Astrocyte (in vitro differentiated cells and primary cell): ENCODE results near the gene TAPBP. TPM values are rescaled to one million over a fixed set of nuclear protein-coding genes. Genes with fewer than 3 reads are reported as not detected.

Experiments
- DNase-seq: peaks from one replicate; pipeline ENCODE4 v3.0.0-alpha.2; 2010; ENCODE audit warnings: low read depth
- FAIRE-seq: peaks from 2 replicates; lab custom pipeline; 2011; peaks lifted over from hg19 to GRCh38; lab: Jason Lieb, UNC
- H2AFZ ChIP-seq: 2 replicates; pipeline ENCODE4 v1.6.0; 2012; ENCODE audit warnings: low read depth, low read length, inconsistent platforms
- H3K27ac ChIP-seq: 2 replicates; pipeline ENCODE4 v1.5.1; 2011; ENCODE audit warnings: low read depth, low read length, inconsistent platforms
- H3K27me3 ChIP-seq: 2 replicates; pipeline ENCODE4 v1.6.0; 2011; ENCODE audit warnings: low read length, inconsistent platforms; ENCODE audit not compliant: insufficient read depth
- H3K36me3 ChIP-seq: 2 replicates; pipeline ENCODE4 v1.5.1; 2011; ENCODE audit warnings: low read length, inconsistent platforms; ENCODE audit not compliant: insufficient read depth
- H3K4me1 ChIP-seq: 2 replicates; pipeline ENCODE4 v1.5.1; 2011; ENCODE audit warnings: low read length, inconsistent platforms; ENCODE audit not compliant: insufficient read depth
- H3K4me2 ChIP-seq: 2 replicates; pipeline ENCODE4 v1.6.0; 2012; ENCODE audit warnings: low read length, inconsistent platforms
- H3K4me3 ChIP-seq: 2 replicates; pipeline ENCODE4 v1.5.1; 2011; ENCODE audit warnings: low read depth, mild to moderate bottlenecking, low read length, inconsistent platforms; ENCODE audit not compliant: insufficient read depth
- H3K79me2 ChIP-seq: 2 replicates; pipeline ENCODE4 v1.6.0; 2012; ENCODE audit warnings: mild to moderate bottlenecking, low read length, inconsistent platforms; ENCODE audit not compliant: insufficient read depth
- H3K9ac ChIP-seq: 2 replicates; pipeline ENCODE4 v1.6.0; 2012; ENCODE audit warnings: mild to moderate bottlenecking, low read length, inconsistent platforms
- H3K9me3 ChIP-seq: 2 replicates; pipeline ENCODE4 v1.5.1; 2012; ENCODE audit warnings: low read depth, mild to moderate bottlenecking, low read length, inconsistent platforms; ENCODE audit not compliant: insufficient read depth
- H4K20me1 ChIP-seq: 2 replicates; pipeline ENCODE4 v1.6.0; 2012; ENCODE audit warnings: low read length, inconsistent platforms; ENCODE audit not compliant: insufficient read depth
- H3K27ac Mint-ChIP-seq: one replicate; pipeline ENCODE4 v1.8.0; 2021; ENCODE audit warnings: mild to moderate bottlenecking, mixed read lengths; ENCODE audit not compliant: unreplicated experiment
- H3K27me3 Mint-ChIP-seq: one replicate; pipeline ENCODE4 v1.8.0; 2021; ENCODE audit warnings: low read depth, mixed read lengths; ENCODE audit not compliant: unreplicated experiment
- H3K36me3 Mint-ChIP-seq: one replicate; pipeline ENCODE4 v1.8.0; 2021; ENCODE audit warnings: low read depth, mixed read lengths; ENCODE audit not compliant: unreplicated experiment
- H3K4me1 Mint-ChIP-seq: one replicate; pipeline ENCODE4 v1.8.0; 2021; ENCODE audit warnings: low read depth, mixed read lengths; ENCODE audit not compliant: unreplicated experiment
- H3K4me3 Mint-ChIP-seq: one replicate; pipeline ENCODE4 v1.8.0; 2021; ENCODE audit warnings: mild to moderate bottlenecking, moderate library complexity, mixed read lengths; ENCODE audit not compliant: unreplicated experiment
- H3K9me3 Mint-ChIP-seq: one replicate; pipeline ENCODE4 v1.8.0; 2021; ENCODE audit warnings: mild to moderate bottlenecking, mixed read lengths; ENCODE audit not compliant: unreplicated experiment
- EZH2 ChIP-seq: IDR thresholded peaks from 2 replicates; pipeline ENCODE4 v1.6.1; 2012; ENCODE audit warnings: mild to moderate bottlenecking, low read length, inconsistent platforms; ENCODE audit not compliant: insufficient read depth
- total RNA-seq: library from RNA; stranded (reverse); gene quantifications from 2 replicates; pipeline ENCODE4 v1.2.1, GENCODE V29; 2021
- TF ChIP-seq, protein P1 (sequence below): IDR thresholded peaks from 2 replicates; pipeline ENCODE4 v1.5.1; 2011; ENCODE audit warnings: low read depth, mild to moderate bottlenecking, inconsistent platforms, low read length, moderate library complexity; ENCODE audit not compliant: insufficient read depth

TAPBP gene
- total RNA-seq, 1 donor from 2014 or later = 128 TPM

DNA sequence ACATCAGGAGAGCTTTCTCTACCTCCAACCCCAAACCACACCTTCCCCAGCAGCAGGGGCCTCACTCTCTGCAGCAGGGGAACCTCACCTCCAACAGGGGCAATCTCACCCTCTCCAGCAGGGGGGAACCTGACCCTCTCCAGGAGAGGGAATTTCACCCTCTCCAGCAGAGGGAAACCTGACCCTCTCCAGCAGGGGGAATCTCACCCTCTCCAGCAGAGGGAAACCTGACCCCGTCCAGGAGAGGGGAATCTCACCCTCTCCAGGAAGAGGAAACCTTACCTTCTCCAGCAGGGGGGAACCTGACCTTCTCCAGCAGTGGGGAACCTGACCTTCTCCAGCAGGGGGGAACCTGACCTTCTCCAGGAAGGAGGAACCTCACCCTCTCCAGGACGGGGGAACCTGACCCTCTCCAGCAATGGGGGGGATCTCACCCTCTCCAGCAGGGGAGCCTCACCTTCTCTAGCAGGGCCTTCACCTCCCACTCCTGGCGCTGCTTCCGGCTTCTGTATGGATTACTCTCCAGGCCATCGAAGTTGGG lies 33.8 kb downstream of the TAPBP start:
- Histone ChIP-seq H3K4me1 (peaks cover 25% of the 10 kb centered on the region), H3K9me3 (no peaks in the 10 kb centered on the region), H3K27ac (no peak overlapping the region), H3K27me3 (no peaks in the 10 kb centered on the region), H4K20me1 (peaks cover 58% of the 10 kb centered on the region), H3K36me3 (peaks cover 30% of the 10 kb centered on the region), H3K9ac (no peak overlapping the region), H2AFZ (no peak overlapping the region), H3K79me2 (peaks cover 18% of the 10 kb centered on the region), H3K4me2 (no peak overlapping the region), H3K4me3 (no peak overlapping the region)
- TF ChIP-seq EZH2 = no peak
- TF ChIP-seq, protein P1, sequence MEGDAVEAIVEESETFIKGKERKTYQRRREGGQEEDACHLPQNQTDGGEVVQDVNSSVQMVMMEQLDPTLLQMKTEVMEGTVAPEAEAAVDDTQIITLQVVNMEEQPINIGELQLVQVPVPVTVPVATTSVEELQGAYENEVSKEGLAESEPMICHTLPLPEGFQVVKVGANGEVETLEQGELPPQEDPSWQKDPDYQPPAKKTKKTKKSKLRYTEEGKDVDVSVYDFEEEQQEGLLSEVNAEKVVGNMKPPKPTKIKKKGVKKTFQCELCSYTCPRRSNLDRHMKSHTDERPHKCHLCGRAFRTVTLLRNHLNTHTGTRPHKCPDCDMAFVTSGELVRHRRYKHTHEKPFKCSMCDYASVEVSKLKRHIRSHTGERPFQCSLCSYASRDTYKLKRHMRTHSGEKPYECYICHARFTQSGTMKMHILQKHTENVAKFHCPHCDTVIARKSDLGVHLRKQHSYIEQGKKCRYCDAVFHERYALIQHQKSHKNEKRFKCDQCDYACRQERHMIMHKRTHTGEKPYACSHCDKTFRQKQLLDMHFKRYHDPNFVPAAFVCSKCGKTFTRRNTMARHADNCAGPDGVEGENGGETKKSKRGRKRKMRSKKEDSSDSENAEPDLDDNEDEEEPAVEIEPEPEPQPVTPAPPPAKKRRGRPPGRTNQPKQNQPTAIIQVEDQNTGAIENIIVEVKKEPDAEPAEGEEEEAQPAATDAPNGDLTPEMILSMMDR = peak; percentile 66
- FAIRE-seq (no peak), DNase-seq (peak; percentile 27)
- Mint-ChIP-seq H3K27ac (no peak overlapping the region), H3K27me3 (no peaks in the 10 kb centered on the region), H3K36me3 (peaks cover 16% of the 10 kb centered on the region), H3K4me3 (peak overlapping the region; percentile 45), H3K4me1 (peaks cover 14% of the 10 kb centered on the region), H3K9me3 (no peaks in the 10 kb centered on the region)

- peaks cover 20% of the 10 kb centered on the region for H3K79me2 ChIP-seq
- H3K9me3 Mint-ChIP-seq = no peaks in the 10 kb centered on the region
- H3K36me3 ChIP-seq = peaks cover 32% of the 10 kb centered on the region
- peaks cover 19% of the 10 kb centered on the region for H3K36me3 Mint-ChIP-seq
- FAIRE-seq (no peak), DNase-seq (no peak)
- H3K27ac Mint-ChIP-seq = no peak overlapping the region
- no peak for TF ChIP-seq EZH2
- TF ChIP-seq, protein P1 = no peak
- H3K9me3 ChIP-seq = no peaks in the 10 kb centered on the region
- H4K20me1 ChIP-seq = peaks cover 64% of the 10 kb centered on the region
- peaks cover 21% of the 10 kb centered on the region for H3K4me1 Mint-ChIP-seq
- H3K4me2 ChIP-seq = no peak overlapping the region
- H2AFZ ChIP-seq = no peak overlapping the region
- H3K27me3 ChIP-seq = no peaks in the 10 kb centered on the region
- no peaks in the 10 kb centered on the region for H3K27me3 Mint-ChIP-seq
- no peak overlapping the region for H3K4me3 ChIP-seq
- no peak overlapping the region for H3K9ac ChIP-seq
- H3K4me1 ChIP-seq = peaks cover 32% of the 10 kb centered on the region
- H3K27ac ChIP-seq = no peak overlapping the region
- H3K4me3 Mint-ChIP-seq = peak overlapping the region; percentile 70
These were observed 34.6 kb downstream of the TAPBP start for GRCh38 chr6:33279257-33279695.

GRCh38 chr6:33278810-33279209 lies 35.1 kb downstream of the TAPBP start:
- H3K79me2 ChIP-seq = peaks cover 23% of the 10 kb centered on the region
- FAIRE-seq (no peak), DNase-seq (no peak)
- H3K4me1 ChIP-seq = peaks cover 37% of the 10 kb centered on the region
- H3K4me1 Mint-ChIP-seq = peaks cover 24% of the 10 kb centered on the region
- H3K4me3 Mint-ChIP-seq = no peak overlapping the region
- no peak overlapping the region for H3K9ac ChIP-seq
- TF ChIP-seq, protein P1 = no peak
- peaks cover 21% of the 10 kb centered on the region for H3K36me3 Mint-ChIP-seq
- no peaks in the 10 kb centered on the region for H3K27me3 ChIP-seq
- no peaks in the 10 kb centered on the region for H3K9me3 Mint-ChIP-seq
- H2AFZ ChIP-seq = no peak overlapping the region
- H3K36me3 ChIP-seq = peaks cover 35% of the 10 kb centered on the region
- H3K9me3 ChIP-seq = no peaks in the 10 kb centered on the region
- H3K4me2 ChIP-seq = no peak overlapping the region
- H3K27me3 Mint-ChIP-seq = no peaks in the 10 kb centered on the region
- H4K20me1 ChIP-seq = peaks cover 67% of the 10 kb centered on the region
- no peak overlapping the region for H3K4me3 ChIP-seq
- no peak overlapping the region for H3K27ac ChIP-seq
- no peak overlapping the region for H3K27ac Mint-ChIP-seq
